ENCODE results near the gene PPP4R1.

DNA sequence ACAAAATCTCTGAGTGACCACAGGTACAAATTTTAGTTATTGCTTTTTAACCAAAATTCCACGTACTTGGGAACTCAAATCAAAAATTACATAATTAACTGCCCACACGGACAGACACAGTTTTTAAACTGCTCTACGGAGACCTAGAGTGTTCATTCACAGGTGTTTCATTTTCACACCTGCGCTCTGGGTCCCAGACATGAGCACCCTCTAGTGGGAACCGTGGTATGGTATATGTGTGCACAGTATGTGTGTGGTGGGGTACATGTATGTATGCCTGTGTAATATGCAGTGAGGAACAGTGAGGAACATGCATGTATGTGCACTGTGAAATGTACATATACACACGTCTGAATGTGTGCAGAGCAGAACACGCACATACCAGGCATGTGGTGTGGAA, 65.0 kb downstream of the PPP4R1 start:
- TF ChIP-seq, protein P1, sequence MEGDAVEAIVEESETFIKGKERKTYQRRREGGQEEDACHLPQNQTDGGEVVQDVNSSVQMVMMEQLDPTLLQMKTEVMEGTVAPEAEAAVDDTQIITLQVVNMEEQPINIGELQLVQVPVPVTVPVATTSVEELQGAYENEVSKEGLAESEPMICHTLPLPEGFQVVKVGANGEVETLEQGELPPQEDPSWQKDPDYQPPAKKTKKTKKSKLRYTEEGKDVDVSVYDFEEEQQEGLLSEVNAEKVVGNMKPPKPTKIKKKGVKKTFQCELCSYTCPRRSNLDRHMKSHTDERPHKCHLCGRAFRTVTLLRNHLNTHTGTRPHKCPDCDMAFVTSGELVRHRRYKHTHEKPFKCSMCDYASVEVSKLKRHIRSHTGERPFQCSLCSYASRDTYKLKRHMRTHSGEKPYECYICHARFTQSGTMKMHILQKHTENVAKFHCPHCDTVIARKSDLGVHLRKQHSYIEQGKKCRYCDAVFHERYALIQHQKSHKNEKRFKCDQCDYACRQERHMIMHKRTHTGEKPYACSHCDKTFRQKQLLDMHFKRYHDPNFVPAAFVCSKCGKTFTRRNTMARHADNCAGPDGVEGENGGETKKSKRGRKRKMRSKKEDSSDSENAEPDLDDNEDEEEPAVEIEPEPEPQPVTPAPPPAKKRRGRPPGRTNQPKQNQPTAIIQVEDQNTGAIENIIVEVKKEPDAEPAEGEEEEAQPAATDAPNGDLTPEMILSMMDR (IDR thresholded peaks at IDR 0.05) = no peak
- TF ChIP-seq TP53 (CRISPR knock-in tag; IDR thresholded peaks at IDR 0.05) (no peak), NR3C1 (CRISPR knock-in tag; conservative IDR thresholded peaks at IDR 0.05; ENCODE audit: low read depth) (no peak), NFYB (CRISPR knock-in tag; conservative IDR thresholded peaks at IDR 0.05; ENCODE audit: low read depth) (no peak), CBFB (CRISPR knock-in tag; IDR thresholded peaks at IDR 0.05; ENCODE audit: low read depth) (no peak), ZBTB21 (CRISPR knock-in tag; IDR thresholded peaks at IDR 0.05; ENCODE audit: borderline replicate concordance) (no peak), TCF7 (CRISPR knock-in tag; IDR thresholded peaks at IDR 0.05; ENCODE audit: low read depth) (no peak), MXD4 (CRISPR knock-in tag; IDR thresholded peaks at IDR 0.05; ENCODE audit: borderline replicate concordance) (no peak), ZNF263 (CRISPR knock-in tag; IDR thresholded peaks at IDR 0.05; ENCODE audit: low read depth) (no peak), JUN (CRISPR knock-in tag; IDR thresholded peaks at IDR 0.05) (no peak)
- TF ChIP-seq, protein P2, sequence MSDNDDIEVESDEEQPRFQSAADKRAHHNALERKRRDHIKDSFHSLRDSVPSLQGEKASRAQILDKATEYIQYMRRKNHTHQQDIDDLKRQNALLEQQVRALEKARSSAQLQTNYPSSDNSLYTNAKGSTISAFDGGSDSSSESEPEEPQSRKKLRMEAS (CRISPR knock-in tag; IDR thresholded peaks at IDR 0.05) = no peak
- TF ChIP-seq, protein P3, sequence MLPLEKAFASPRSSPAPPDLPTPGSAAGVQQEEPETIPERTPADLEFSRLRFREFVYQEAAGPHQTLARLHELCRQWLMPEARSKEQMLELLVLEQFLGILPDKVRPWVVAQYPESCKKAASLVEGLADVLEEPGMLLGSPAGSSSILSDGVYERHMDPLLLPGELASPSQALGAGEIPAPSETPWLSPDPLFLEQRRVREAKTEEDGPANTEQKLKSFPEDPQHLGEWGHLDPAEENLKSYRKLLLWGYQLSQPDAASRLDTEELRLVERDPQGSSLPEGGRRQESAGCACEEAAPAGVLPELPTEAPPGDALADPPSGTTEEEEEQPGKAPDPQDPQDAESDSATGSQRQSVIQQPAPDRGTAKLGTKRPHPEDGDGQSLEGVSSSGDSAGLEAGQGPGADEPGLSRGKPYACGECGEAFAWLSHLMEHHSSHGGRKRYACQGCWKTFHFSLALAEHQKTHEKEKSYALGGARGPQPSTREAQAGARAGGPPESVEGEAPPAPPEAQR (CRISPR knock-in tag; IDR thresholded peaks at IDR 0.05) = no peak
